ENCODE measurements around the gene ACAN. TPM values are rescaled to one million over a fixed set of nuclear protein-coding genes. Genes with fewer than 3 reads are reported as not detected.

The ACAN gene
- total and polyA plus RNA-seq, 5 experiments from 2014 or later, result 0.05 TPM; not detected in 4

GRCh38 chr15:88788816-88789215 is 14.4 kb upstream of the ACAN start:
- no peaks in the 10 kb centered on the region for H3K36me3 Mint-ChIP-seq
- peaks cover 18 to 25% (median 24%) of the 10 kb centered on the region in 5 donors for H3K27me3 Mint-ChIP-seq
- POLR2A ChIA-PET, result no interaction called here
- H3K27ac Mint-ChIP-seq, result peak overlapping the region in 2 of 10 donors; percentile 34 to 54
- peaks cover 0 to 4% (median 0%) of the 10 kb centered on the region in 9 donors for H3K9me3 Mint-ChIP-seq
- DNase-seq, result no peak
- H3K4me3 Mint-ChIP-seq, result no peak overlapping the region
- no peaks in the 10 kb centered on the region for H3K4me1 Mint-ChIP-seq
- no peak for ATAC-seq

GRCh38 chr15:88790486-88790885 is 12.8 kb upstream of the ACAN start:
- Mint-ChIP-seq H3K36me3 (no peaks in the 10 kb centered on the region), H3K4me1 (no peaks in the 10 kb centered on the region), H3K4me3 (no peak overlapping the region), H3K27me3 (peaks cover 24 to 42% (median 36%) of the 10 kb centered on the region in 5 donors), H3K27ac (no peak overlapping the region), H3K9me3 (peaks cover 0 to 4% (median 0%) of the 10 kb centered on the region in 9 donors)
- ATAC-seq (no peak), DNase-seq (no peak)
- POLR2A ChIA-PET, result no interaction called here

- POLR2A ChIA-PET, result no interaction called here
- no peak for DNase-seq
- H3K27me3 Mint-ChIP-seq, result peaks cover 30 to 53% (median 44%) of the 10 kb centered on the region in 5 donors
Measured at GRCh38 chr15:88791637-88792036, 11.6 kb upstream of the ACAN start.

GRCh38 chr15:88792342-88793282 is 10.6 kb upstream of the ACAN start:
- Mint-ChIP-seq H3K27me3 (peaks cover 32 to 61% (median 49%) of the 10 kb centered on the region in 5 donors), H3K36me3 (no peaks in the 10 kb centered on the region), H3K27ac (no peak overlapping the region), H3K4me3 (no peak overlapping the region), H3K9me3 (no peaks in the 10 kb centered on the region), H3K4me1 (no peaks in the 10 kb centered on the region)
- ATAC-seq (no peak), DNase-seq (no peak)
- POLR2A ChIA-PET, result no interaction called here

More at GRCh38 chr15:88791637-88792036, 11.6 kb upstream of the ACAN start:
- no peak for ATAC-seq
- Mint-ChIP-seq H3K4me1 (no peaks in the 10 kb centered on the region), H3K36me3 (no peaks in the 10 kb centered on the region), H3K9me3 (peaks cover 0 to 4% (median 0%) of the 10 kb centered on the region in 9 donors), H3K4me3 (no peak overlapping the region), H3K27ac (peak overlapping the region in 1 of 10 donors; percentile 53)

GRCh38 chr15:88794001-88794400 is 9.2 kb upstream of the ACAN start:
- Mint-ChIP-seq H3K36me3 (no peaks in the 10 kb centered on the region), H3K4me3 (no peak overlapping the region), H3K9me3 (no peaks in the 10 kb centered on the region), H3K4me1 (no peaks in the 10 kb centered on the region), H3K27me3 (peaks cover 37 to 75% (median 57%) of the 10 kb centered on the region in 5 donors), H3K27ac (no peak overlapping the region)
- no peak for ATAC-seq
- POLR2A ChIA-PET, result no interaction called here
- DNase-seq, result no peak

- DNase-seq (no peak), ATAC-seq (no peak)
- Mint-ChIP-seq H3K27me3 (peaks cover 39 to 97% (median 67%) of the 10 kb centered on the region in 5 donors), H3K4me1 (peaks cover 2 to 5% (median 4%) of the 10 kb centered on the region in 4 donors), H3K36me3 (peaks cover 0 to 2% (median 0%) of the 10 kb centered on the region in 3 donors), H3K9me3 (no peaks in the 10 kb centered on the region), H3K27ac (peak overlapping the region in 1 of 10 donors; percentile 6), H3K4me3 (no peak overlapping the region)
- POLR2A ChIA-PET, result no interaction called here
Measured at GRCh38 chr15:88797663-88798339, 5.4 kb upstream of the ACAN start.

- ATAC-seq (no peak), DNase-seq (no peak)
- Mint-ChIP-seq H3K36me3 (peaks cover 0 to 2% (median 0%) of the 10 kb centered on the region in 3 donors), H3K4me3 (no peak overlapping the region), H3K4me1 (peaks cover 4 to 14% (median 7%) of the 10 kb centered on the region in 4 donors), H3K27me3 (peaks cover 41 to 93% (median 60%) of the 10 kb centered on the region in 5 donors), H3K9me3 (no peaks in the 10 kb centered on the region), H3K27ac (no peak overlapping the region)
- POLR2A ChIA-PET, result no interaction called here
Measured at GRCh38 chr15:88799341-88799740, 3.9 kb upstream of the ACAN start.

GRCh38 chr15:88800026-88800425 is 3.2 kb upstream of the ACAN start:
- POLR2A ChIA-PET, result no interaction called here
- peaks cover 0 to 2% (median 0%) of the 10 kb centered on the region in 3 donors for H3K36me3 Mint-ChIP-seq
- H3K27ac Mint-ChIP-seq, result no peak overlapping the region
- H3K4me1 Mint-ChIP-seq, result peaks cover 4 to 16% (median 8%) of the 10 kb centered on the region in 4 donors
- DNase-seq, result no peak
- H3K9me3 Mint-ChIP-seq, result no peaks in the 10 kb centered on the region
- ATAC-seq, result no peak
- peaks cover 44 to 93% (median 63%) of the 10 kb centered on the region in 5 donors for H3K27me3 Mint-ChIP-seq
- H3K4me3 Mint-ChIP-seq, result no peak overlapping the region

GRCh38 chr15:88800738-88801137 is 2.5 kb upstream of the ACAN start:
- H3K27ac Mint-ChIP-seq, result no peak overlapping the region

GRCh38 chr15:88802250-88802990 is 816 bp upstream of the ACAN start:
- Mint-ChIP-seq H3K4me1 (peaks cover 4 to 20% (median 9%) of the 10 kb centered on the region in 4 donors), H3K36me3 (peaks cover 0 to 2% (median 0%) of the 10 kb centered on the region in 3 donors), H3K9me3 (no peaks in the 10 kb centered on the region), H3K4me3 (peak overlapping the region in 9 of 10 donors; percentile 51 to 82 (median 73)), H3K27ac (peak overlapping the region in 1 of 10 donors; percentile 70), H3K27me3 (peaks cover 43 to 95% (median 58%) of the 10 kb centered on the region in 5 donors)
- POLR2A ChIA-PET, result interaction anchor here (0.6 kb wide), 1 partner anchor 161 kb away, joined by 3 read pairs; no protein-coding TSS in a partner anchor
- ATAC-seq, result no peak
- no peak for DNase-seq

More at GRCh38 chr15:88800738-88801137, 2.5 kb upstream of the ACAN start:
- DNase-seq (no peak), ATAC-seq (no peak)
- POLR2A ChIA-PET, result no interaction called here
- no peaks in the 10 kb centered on the region for H3K9me3 Mint-ChIP-seq
- peaks cover 47 to 93% (median 66%) of the 10 kb centered on the region in 5 donors for H3K27me3 Mint-ChIP-seq
- no peak overlapping the region for H3K4me3 Mint-ChIP-seq
- peaks cover 4 to 20% (median 9%) of the 10 kb centered on the region in 4 donors for H3K4me1 Mint-ChIP-seq
- peaks cover 0 to 2% (median 0%) of the 10 kb centered on the region in 3 donors for H3K36me3 Mint-ChIP-seq

- Mint-ChIP-seq H3K4me1 (peaks cover 4 to 20% (median 9%) of the 10 kb centered on the region in 4 donors), H3K27me3 (peaks cover 42 to 95% (median 60%) of the 10 kb centered on the region in 5 donors), H3K9me3 (no peaks in the 10 kb centered on the region), H3K27ac (no peak overlapping the region), H3K36me3 (peaks cover 0 to 2% (median 0%) of the 10 kb centered on the region in 3 donors), H3K4me3 (peak overlapping the region in 4 of 10 donors; percentile 64 to 82 (median 74))
- no peak for ATAC-seq
- POLR2A ChIA-PET, result interaction anchor here (0.6 kb wide), 1 partner anchor 161 kb away, joined by 3 read pairs; no protein-coding TSS in a partner anchor
- DNase-seq, result no peak
Measured at GRCh38 chr15:88802991-88803240, 320 bp upstream of the ACAN start.

- DNase-seq, result no peak
- POLR2A ChIA-PET, result no interaction called here
- Mint-ChIP-seq H3K4me1 (peaks cover 4 to 20% (median 9%) of the 10 kb centered on the region in 4 donors), H3K36me3 (peaks cover 0 to 2% (median 0%) of the 10 kb centered on the region in 3 donors), H3K4me3 (peak overlapping the region in 4 of 10 donors; percentile 9 to 50 (median 34)), H3K27me3 (peaks cover 43 to 95% (median 60%) of the 10 kb centered on the region in 5 donors), H3K9me3 (no peaks in the 10 kb centered on the region), H3K27ac (no peak overlapping the region)
- no peak for ATAC-seq
Measured at GRCh38 chr15:88803920-88804247, 648 bp downstream of the ACAN start.

All from naive thymus-derived CD8-positive, alpha-beta T cell (primary cell).